K562 (cell line): Measurements from ENCODE around the gene ITGB5. TPM values are rescaled to one million over a fixed set of nuclear protein-coding genes. Genes with fewer than 3 reads are reported as not detected.

Experiments used
- ATAC-seq: fragments of 200-7000 bp; cut with Tn5 transposase; 3 replicates; pipeline ENCODE4 v1.9.1; 2020; ENCODE audit warnings: moderate library complexity
- BruUV-seq: library from RNA; stranded (reverse); fragments of 400-500 nt; replicated peaks from 2 replicates; lab custom pipeline; 2021; lab: Mats Ljungman, UMichigan
- CTCF ChIA-PET: fragments of 300-600 bp; formaldehyde crosslinking; extraction: SDS; loops from one replicate; lab custom pipeline; 2021; ENCODE audit warnings: low intra/inter-chr PET ratio; lab: Yijun Ruan, JAX
- POLR2A ChIA-PET: fragments of 300-600, 350-650 bp; sonication (Branson Sonifier 250); formaldehyde crosslinking; extraction: SDS; loops from one replicate; lab custom pipeline; 2021; ENCODE audit warnings: antibody characterized with exemption, inconsistent platforms; lab: Yijun Ruan, JAX
- DNase-seq, 4 experiments: peaks; one replicate each; pipeline versions ENCODE4 v3.0.0 to v3.0.0-alpha.2; 2011 to 2018; ENCODE audit warnings: low spot score in 3 of 4, mixed read lengths in 3 of 4; ENCODE audit errors: extremely low read depth in 1 of 4
- FAIRE-seq: peaks from 2 replicates; lab custom pipeline; 2011; peaks lifted over from hg19 to GRCh38; lab: Jason Lieb, UNC
- H2AFZ ChIP-seq: 2 replicates; pipeline ENCODE4 v1.6.0; 2011; ENCODE audit warnings: low read depth, low read length, control low read depth, inconsistent platforms
- H3K27ac ChIP-seq: fragments of 200-600 bp; 3 replicates; pipeline ENCODE4 v1.8.0; 2011; ENCODE audit warnings: low read depth, mild to moderate bottlenecking, control low read depth, inconsistent platforms, low read length, moderate library complexity, mixed read lengths; ENCODE audit errors: extremely low read depth
- H3K27me3 ChIP-seq, 2 experiments: fragments of 300-600 bp in 1 of 2; 2 replicates in 1 of 2; 3 replicates in 1 of 2; pipeline versions ENCODE4 v1.6.0 to v1.8.0; 2011; ENCODE audit warnings: inconsistent platforms in 2 of 2, low read length in 2 of 2, mild to moderate bottlenecking in 1 of 2, mixed read lengths in 1 of 2, moderate library complexity in 1 of 2; ENCODE audit not compliant: control insufficient read depth in 2 of 2, insufficient read depth in 2 of 2
- H3K36me3 ChIP-seq: fragments of 300-600 bp; 3 replicates; pipeline ENCODE4 v1.8.0; 2011; ENCODE audit warnings: mild to moderate bottlenecking, low read length, inconsistent platforms; ENCODE audit not compliant: control insufficient read depth, insufficient read depth
- H3K4me1 ChIP-seq, 2 experiments: fragments of 200-600 bp in 1 of 2; replicated peaks in 1 of 2; 2 replicates in 1 of 2; 3 replicates in 1 of 2; pipeline versions ENCODE4 v1.5.1 to v1.8.0; 2011; ENCODE audit warnings: inconsistent platforms in 2 of 2, low read length in 2 of 2, mild to moderate bottlenecking in 1 of 2, mixed read lengths in 1 of 2, moderate library complexity in 1 of 2; ENCODE audit not compliant: control insufficient read depth in 2 of 2, insufficient read depth in 2 of 2
- H3K4me2 ChIP-seq: 2 replicates; pipeline ENCODE4 v1.6.1; 2011; ENCODE audit warnings: low read length, control low read depth, inconsistent platforms, mixed read lengths; ENCODE audit not compliant: insufficient read depth
- H3K4me3 ChIP-seq: fragments of 200-600 bp; sonication (generic), shearing (Covaris generic); 2 replicates; pipeline ENCODE4 v1.5.1; 2016; ENCODE audit warnings: control low read depth, inconsistent platforms
- H3K79me2 ChIP-seq: fragments of 200-600 bp; 3 replicates; pipeline ENCODE4 v1.8.0; 2011; ENCODE audit warnings: low read length, inconsistent platforms; ENCODE audit not compliant: control insufficient read depth, insufficient read depth
- H3K9ac ChIP-seq, 2 experiments: 2 replicates each; pipeline versions ENCODE4 v1.6.0 to v1.6.1; 2011; ENCODE audit warnings: low read depth in 2 of 2, low read length in 2 of 2, control low read depth in 1 of 2, inconsistent platforms in 1 of 2, mild to moderate bottlenecking in 1 of 2, mixed read lengths in 1 of 2; ENCODE audit not compliant: insufficient read depth in 1 of 2
- H3K9me1 ChIP-seq: one replicate; pipeline ENCODE4 v1.6.0; 2011; ENCODE audit warnings: inconsistent platforms, mild to moderate bottlenecking, low read length, moderate library complexity; ENCODE audit not compliant: control insufficient read depth, insufficient read depth
- H3K9me3 ChIP-seq: replicated peaks from 2 replicates; pipeline ENCODE4 v1.5.1; 2011; ENCODE audit warnings: low read depth, low read length, inconsistent platforms; ENCODE audit not compliant: control insufficient read depth, insufficient read depth
- H4K20me1 ChIP-seq: replicated peaks from 2 replicates; pipeline ENCODE4 v1.6.1; 2011; ENCODE audit warnings: low read length, inconsistent platforms, mixed read lengths; ENCODE audit not compliant: control insufficient read depth, insufficient read depth
- COPS2 ChIP-seq: fragments of 450-650 bp; conservative IDR thresholded peaks from 2 replicates; pipeline ENCODE4 v1.6.1; 2016; ENCODE audit warnings: mild to moderate bottlenecking, moderate library complexity
- FOXK2 ChIP-seq, 2 experiments: fragments of 450-650 bp; IDR thresholded peaks in 1 of 2; conservative IDR thresholded peaks in 1 of 2; 2 replicates each; pipeline ENCODE4 v1.6.1; 2016; ENCODE audit warnings: low read depth in 2 of 2, mild to moderate bottlenecking in 1 of 2
- NFXL1 ChIP-seq: fragments of 450-650 bp; formaldehyde crosslinking; IDR thresholded peaks from 2 replicates; pipeline ENCODE4 v1.4.0; 2021; ENCODE audit warnings: mild to moderate bottlenecking
- PTBP1 ChIP-seq: fragments of 200-400 bp; formaldehyde crosslinking; IDR thresholded peaks from 2 replicates; pipeline ENCODE4 v1.6.1; 2017; ENCODE audit warnings: low read depth, low read length
- RCOR1 ChIP-seq, 2 experiments: IDR thresholded peaks; 2 replicates each; pipeline ENCODE4 v1.6.1; 2012; ENCODE audit warnings: low read depth in 2 of 2, low read length in 2 of 2, borderline replicate concordance in 1 of 2, improper control_type of control experiment in 1 of 2
- TEAD1 ChIP-seq, 2 experiments: fragments of 450-650 bp in 1 of 2; sonication (generic) in 1 of 2; formaldehyde crosslinking; IDR thresholded peaks; 2 replicates each; pipeline versions ENCODE4 v1.4.0 to v1.8.0; 2020 to 2022; ENCODE audit warnings: mild to moderate bottlenecking in 2 of 2, missing genetic modification reagents in 1 of 2
- ZBTB1 ChIP-seq: sonication (generic); formaldehyde crosslinking; IDR thresholded peaks from 2 replicates; pipeline ENCODE4 v1.8.1; 2023; ENCODE audit warnings: missing genetic modification reagents, low read depth, mild to moderate bottlenecking, borderline replicate concordance
- ZNF717 ChIP-seq: fragments of 250-450 bp; sonication (Bioruptor Pico); IDR thresholded peaks from 2 replicates; pipeline ENCODE4 v1.5.0; 2021
- ZNF77 ChIP-seq: fragments of 250-450 bp; sonication (Bioruptor Pico); IDR thresholded peaks from 2 replicates; pipeline ENCODE4 v1.5.0; 2020
- ZNF780A ChIP-seq: fragments of 250-450 bp; sonication (Bioruptor Pico); IDR thresholded peaks from 2 replicates; pipeline ENCODE4 v1.5.0; 2021; ENCODE audit warnings: mild to moderate bottlenecking
- WGBS: fragments of 100-300 bp; shearing (Covaris generic); methylation state at CpG from one replicate; pipeline ENCODE4 v1.1.6; 2016; ENCODE audit warnings: low coverage, mixed read lengths; ENCODE audit not compliant: insufficient coverage; ENCODE audit errors: missing lambda C conversion rate; 5-methylcytosine and 5-hydroxymethylcytosine counted together
- in situ Hi-C: fragments of 300-500 bp; cut with MboI; formaldehyde crosslinking; loops from 4 replicates; pipeline ENCODE4 v1.15.0; 2018; ENCODE audit warnings: inconsistent platforms, mixed read lengths
- intact Hi-C: fragments of 100-400 bp; cut with micrococcal nuclease; formaldehyde crosslinking; loops from 2 replicates; pipeline ENCODE4 v1.14.2; 2022
- polyA plus RNA-seq, 8 experiments: library from polyadenylated mRNA; depleted of rRNA in 4 of 8; stranded (reverse) in 5 of 8; unstranded in 3 of 8; fragments of >200 nt; fragmentation: Nextera tagmentation in 2 of 8; fragmentation: Illumina TruSeq in 1 of 8; extraction: Ambion mirVana in 2 of 8; extraction: Trizol in 1 of 8; gene quantifications; 2 replicates each; pipeline versions ENCODE4 v1.2.1 to v1.2.3, GENCODE V29; 2011 to 2014; ENCODE audit warnings: inconsistent platforms in 1 of 8, missing spikeins in 1 of 8
- total RNA-seq, 7 experiments: library from RNA; depleted of rRNA in 6 of 7; stranded (reverse); fragments of >200 nt in 6 of 7; fragmentation: Illumina TruSeq in 2 of 7; extraction: Trizol in 2 of 7; gene quantifications; 2 replicates each; pipeline versions ENCODE4 v1.2.1 to v1.2.3, GENCODE V29; 2011 to 2021; ENCODE audit warnings: low replicate concordance in 1 of 7
- TF ChIP-seq, protein P1 (sequence below): fragments of 250-450 bp; sonication (Bioruptor Pico); IDR thresholded peaks from 2 replicates; pipeline ENCODE4 v1.8.0; 2022; ENCODE audit warnings: inconsistent platforms
- TF ChIP-seq, protein P2 (sequence below): fragments of 450-650 bp; formaldehyde crosslinking; IDR thresholded peaks from 2 replicates; pipeline ENCODE4 v1.4.0; 2022; ENCODE audit warnings: missing genetic modification characterization
- TF ChIP-seq, protein P3 (sequence below): sonication (generic); formaldehyde crosslinking; IDR thresholded peaks from 2 replicates; pipeline ENCODE4 v1.8.0; 2022; ENCODE audit warnings: missing genetic modification reagents, mild to moderate bottlenecking, borderline replicate concordance
- TF ChIP-seq, protein P4 (sequence below), 3 experiments: fragments of 200-800 bp in 1 of 3; fragments of 250-450 bp in 1 of 3; fragments of 450-650 bp in 1 of 3; sonication (Bioruptor Pico) in 1 of 3; sonication (Bioruptor generic) in 1 of 3; formaldehyde crosslinking in 1 of 3; IDR thresholded peaks; 2 replicates each; pipeline versions ENCODE4 v1.6.1 to v1.8.0; 2016 to 2022; ENCODE audit warnings: mild to moderate bottlenecking in 2 of 3, missing genetic modification characterization in 2 of 3, missing compliant biosample characterization in 1 of 3, moderate library complexity in 1 of 3

Gene ITGB5
- total and polyA plus RNA-seq, 9 of the 15 experiments (the other 6 are each of a cell fraction or from before 2014, with no cell fraction given), result 1.7 to 46.8 (median 9.9) TPM

DNA sequence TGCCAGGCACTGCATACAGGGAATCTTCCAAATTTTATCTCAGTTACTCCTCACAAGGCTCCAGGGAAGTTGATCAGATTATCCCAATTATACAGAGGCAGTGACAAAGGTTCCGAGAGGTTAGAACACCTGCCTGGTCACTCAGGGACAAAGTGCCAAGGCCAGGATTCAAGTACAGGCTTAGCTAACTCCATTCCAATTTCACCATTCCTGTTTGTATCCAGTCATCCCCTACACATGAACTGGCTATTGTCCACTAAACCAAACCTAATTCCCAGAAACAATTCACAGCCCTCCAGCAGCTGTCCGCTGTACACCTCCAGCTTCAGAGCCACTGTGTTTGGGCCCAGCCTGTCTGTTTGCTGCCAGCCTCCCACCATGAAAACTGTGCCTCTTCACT, 31.4 kb upstream of the ITGB5 start:
- no peaks in the 10 kb centered on the region for H3K9me3 ChIP-seq
- TF ChIP-seq, protein P1, sequence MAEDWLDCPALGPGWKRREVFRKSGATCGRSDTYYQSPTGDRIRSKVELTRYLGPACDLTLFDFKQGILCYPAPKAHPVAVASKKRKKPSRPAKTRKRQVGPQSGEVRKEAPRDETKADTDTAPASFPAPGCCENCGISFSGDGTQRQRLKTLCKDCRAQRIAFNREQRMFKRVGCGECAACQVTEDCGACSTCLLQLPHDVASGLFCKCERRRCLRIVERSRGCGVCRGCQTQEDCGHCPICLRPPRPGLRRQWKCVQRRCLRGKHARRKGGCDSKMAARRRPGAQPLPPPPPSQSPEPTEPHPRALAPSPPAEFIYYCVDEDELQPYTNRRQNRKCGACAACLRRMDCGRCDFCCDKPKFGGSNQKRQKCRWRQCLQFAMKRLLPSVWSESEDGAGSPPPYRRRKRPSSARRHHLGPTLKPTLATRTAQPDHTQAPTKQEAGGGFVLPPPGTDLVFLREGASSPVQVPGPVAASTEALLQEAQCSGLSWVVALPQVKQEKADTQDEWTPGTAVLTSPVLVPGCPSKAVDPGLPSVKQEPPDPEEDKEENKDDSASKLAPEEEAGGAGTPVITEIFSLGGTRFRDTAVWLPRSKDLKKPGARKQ (CRISPR knock-in tag), result no peak
- TF ChIP-seq RCOR1 (IDR thresholded peaks at IDR 0.05; ENCODE audit: borderline replicate concordance in 1 of 2, low read depth in 2 of 2, low read length in 2 of 2) (no peak), NFXL1 (CRISPR knock-in tag) (no peak), ZNF780A (CRISPR knock-in tag) (no peak), ZNF77 (CRISPR knock-in tag) (no peak), FOXK2 (conservative IDR thresholded peaks at IDR 0.05 in 1 of 2, IDR thresholded peaks at IDR 0.05 in 1 of 2; ENCODE audit: low read depth in 2 of 2) (no peak), ZBTB1 (no peak), ZNF717 (no peak), COPS2 (no peak), PTBP1 (no peak), TEAD1 (CRISPR knock-in tag; IDR thresholded peaks at IDR 0.05) (no peak)
- TF ChIP-seq, protein P2, sequence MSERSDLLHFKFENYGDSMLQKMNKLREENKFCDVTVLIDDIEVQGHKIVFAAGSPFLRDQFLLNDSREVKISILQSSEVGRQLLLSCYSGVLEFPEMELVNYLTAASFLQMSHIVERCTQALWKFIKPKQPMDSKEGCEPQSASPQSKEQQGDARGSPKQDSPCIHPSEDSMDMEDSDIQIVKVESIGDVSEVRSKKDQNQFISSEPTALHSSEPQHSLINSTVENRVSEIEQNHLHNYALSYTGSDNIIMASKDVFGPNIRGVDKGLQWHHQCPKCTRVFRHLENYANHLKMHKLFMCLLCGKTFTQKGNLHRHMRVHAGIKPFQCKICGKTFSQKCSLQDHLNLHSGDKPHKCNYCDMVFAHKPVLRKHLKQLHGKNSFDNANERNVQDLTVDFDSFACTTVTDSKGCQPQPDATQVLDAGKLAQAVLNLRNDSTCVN (CRISPR knock-in tag), result no peak
- TF ChIP-seq, protein P3, sequence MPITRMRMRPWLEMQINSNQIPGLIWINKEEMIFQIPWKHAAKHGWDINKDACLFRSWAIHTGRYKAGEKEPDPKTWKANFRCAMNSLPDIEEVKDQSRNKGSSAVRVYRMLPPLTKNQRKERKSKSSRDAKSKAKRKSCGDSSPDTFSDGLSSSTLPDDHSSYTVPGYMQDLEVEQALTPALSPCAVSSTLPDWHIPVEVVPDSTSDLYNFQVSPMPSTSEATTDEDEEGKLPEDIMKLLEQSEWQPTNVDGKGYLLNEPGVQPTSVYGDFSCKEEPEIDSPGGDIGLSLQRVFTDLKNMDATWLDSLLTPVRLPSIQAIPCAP (CRISPR knock-in tag), result no peak
- TF ChIP-seq, protein P4, sequence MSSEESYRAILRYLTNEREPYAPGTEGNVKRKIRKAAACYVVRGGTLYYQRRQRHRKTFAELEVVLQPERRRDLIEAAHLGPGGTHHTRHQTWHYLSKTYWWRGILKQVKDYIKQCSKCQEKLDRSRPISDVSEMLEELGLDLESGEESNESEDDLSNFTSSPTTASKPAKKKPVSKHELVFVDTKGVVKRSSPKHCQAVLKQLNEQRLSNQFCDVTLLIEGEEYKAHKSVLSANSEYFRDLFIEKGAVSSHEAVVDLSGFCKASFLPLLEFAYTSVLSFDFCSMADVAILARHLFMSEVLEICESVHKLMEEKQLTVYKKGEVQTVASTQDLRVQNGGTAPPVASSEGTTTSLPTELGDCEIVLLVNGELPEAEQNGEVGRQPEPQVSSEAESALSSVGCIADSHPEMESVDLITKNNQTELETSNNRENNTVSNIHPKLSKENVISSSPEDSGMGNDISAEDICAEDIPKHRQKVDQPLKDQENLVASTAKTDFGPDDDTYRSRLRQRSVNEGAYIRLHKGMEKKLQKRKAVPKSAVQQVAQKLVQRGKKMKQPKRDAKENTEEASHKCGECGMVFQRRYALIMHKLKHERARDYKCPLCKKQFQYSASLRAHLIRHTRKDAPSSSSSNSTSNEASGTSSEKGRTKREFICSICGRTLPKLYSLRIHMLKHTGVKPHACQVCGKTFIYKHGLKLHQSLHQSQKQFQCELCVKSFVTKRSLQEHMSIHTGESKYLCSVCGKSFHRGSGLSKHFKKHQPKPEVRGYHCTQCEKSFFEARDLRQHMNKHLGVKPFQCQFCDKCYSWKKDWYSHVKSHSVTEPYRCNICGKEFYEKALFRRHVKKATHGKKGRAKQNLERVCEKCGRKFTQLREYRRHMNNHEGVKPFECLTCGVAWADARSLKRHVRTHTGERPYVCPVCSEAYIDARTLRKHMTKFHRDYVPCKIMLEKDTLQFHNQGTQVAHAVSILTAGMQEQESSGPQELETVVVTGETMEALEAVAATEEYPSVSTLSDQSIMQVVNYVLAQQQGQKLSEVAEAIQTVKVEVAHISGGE (CRISPR knock-in tag; IDR thresholded peaks at IDR 0.05), result no peak

More for the DNA sequence above, 31.4 kb upstream of the ITGB5 start:
- Histone ChIP-seq H2AFZ (no peak overlapping the region), H3K9ac (no peak overlapping the region), H3K9me1 (no peaks in the 10 kb centered on the region), H3K27me3 (peaks cover 2 to 24% of the 10 kb centered on the region in 2 experiments; a peak in 3 of 5 replicates), H3K4me3 (no peak overlapping the region), H3K79me2 (no peaks in the 10 kb centered on the region), H3K4me2 (no peak overlapping the region), H3K4me1 (no peaks in the 10 kb centered on the region), H3K36me3 (no peaks in the 10 kb centered on the region), H4K20me1 (no peaks in the 10 kb centered on the region; the same call in 1 of the 2 replicates), H3K27ac (no peak overlapping the region)
- intact Hi-C loops (no loop called here), in situ Hi-C loops (no loop called here)
- WGBS, result 0% methylated on average over 2 of the region's 2 CpGs
- FAIRE-seq (no peak), ATAC-seq (no peak), DNase-seq (no peak)
- BruUV-seq, result no TSS peak
- ChIA-PET CTCF (no interaction called here), POLR2A (interaction anchor here (0.6 kb wide), 1 partner anchor 11 kb away, joined by 3 read pairs; no protein-coding TSS in a partner anchor)
